CD14-positive monocyte (primary cell): Measurements from ENCODE around the gene SEMA3F. TPM values are rescaled to one million over a fixed set of nuclear protein-coding genes. Genes with fewer than 3 reads are reported as not detected.
A peak's percentile ranks its signal among the peaks of the same experiment; 100 is the strongest.

ENCODE experiments used
- DNase-seq, 3 donors: peaks; one replicate each; pipeline ENCODE4 v3.0.0-alpha.2; 2011 to 2022
- H2AFZ ChIP-seq: 2 replicates; pipeline ENCODE4 v1.6.0; 2012; ENCODE audit warnings: mild to moderate bottlenecking, low read depth, low read length, inconsistent platforms; ENCODE audit not compliant: insufficient read depth, poor library complexity, severe bottlenecking
- H3K27ac ChIP-seq, 2 donors: 1 replicate in 1 of 2; 2 replicates in 1 of 2; pipeline ENCODE4 v1.5.1; 2012 to 2013; ENCODE audit warnings: low read length in 2 of 2, control low read depth in 1 of 2, inconsistent platforms in 1 of 2, low read depth in 1 of 2, mild to moderate bottlenecking in 1 of 2
- H3K27me3 ChIP-seq, 2 donors: one replicate each; pipeline versions ENCODE4 v1.6.0 to v1.6.1; 2011 to 2013; ENCODE audit warnings: low read length in 2 of 2; ENCODE audit not compliant: control insufficient read depth in 2 of 2, insufficient read depth in 2 of 2
- H3K36me3 ChIP-seq, 2 donors: replicated peaks in 1 of 2; 1 replicate in 1 of 2; 2 replicates in 1 of 2; pipeline versions ENCODE4 v1.5.1 to v1.6.1; 2012 to 2013; ENCODE audit warnings: low read length in 2 of 2, control low read depth in 1 of 2, inconsistent platforms in 1 of 2, mild to moderate bottlenecking in 1 of 2; ENCODE audit not compliant: insufficient read depth in 2 of 2, control insufficient read depth in 1 of 2
- H3K4me1 ChIP-seq, 2 donors: 1 replicate in 1 of 2; 2 replicates in 1 of 2; pipeline versions ENCODE4 v1.5.1 to v1.6.1; 2012 to 2013; ENCODE audit warnings: low read length in 2 of 2, control low read depth in 1 of 2, inconsistent platforms in 1 of 2, mild to moderate bottlenecking in 1 of 2, moderate library complexity in 1 of 2; ENCODE audit not compliant: insufficient read depth in 2 of 2, control insufficient read depth in 1 of 2
- H3K4me2 ChIP-seq: replicated peaks from 2 replicates; pipeline ENCODE3; 2012; ENCODE audit warnings: low read length, moderate library complexity, mild to moderate bottlenecking; ENCODE audit not compliant: poor library complexity, severe bottlenecking; ENCODE audit errors: extremely low read depth
- H3K4me3 ChIP-seq, 3 experiments: fragments of 200-600 bp in 1 of 3; sonication (generic) in 1 of 3; replicated peaks in 1 of 3; 1 replicate in 2 of 3; 2 replicates in 1 of 3; pipeline ENCODE4 v1.5.1; 2011 to 2013; ENCODE audit warnings: low read length in 3 of 3, mild to moderate bottlenecking in 3 of 3, control low read depth in 2 of 3, low read depth in 2 of 3, inconsistent platforms in 1 of 3, moderate library complexity in 1 of 3
- H3K79me2 ChIP-seq: 2 replicates; pipeline ENCODE4 v1.6.0; 2012; ENCODE audit warnings: mild to moderate bottlenecking, control low read depth, inconsistent platforms, low read length, moderate library complexity; ENCODE audit not compliant: insufficient read depth
- H3K9ac ChIP-seq: 2 replicates; pipeline ENCODE4 v1.6.0; 2017; ENCODE audit warnings: low read length, mild to moderate bottlenecking; ENCODE audit not compliant: insufficient read depth, poor library complexity, severe bottlenecking
- H3K9me3 ChIP-seq, 2 donors: replicated peaks in 1 of 2; 1 replicate in 1 of 2; 2 replicates in 1 of 2; pipeline versions ENCODE4 v1.5.1 to v1.6.1; 2012 to 2013; ENCODE audit warnings: low read length in 2 of 2, control low read depth in 1 of 2; ENCODE audit not compliant: control insufficient read depth in 1 of 2, insufficient read depth in 1 of 2
- H4K20me1 ChIP-seq: 2 replicates; pipeline ENCODE4 v1.6.0; 2012; ENCODE audit warnings: mild to moderate bottlenecking, low read length, control low read depth, moderate library complexity; ENCODE audit not compliant: insufficient read depth
- H3K27ac Mint-ChIP-seq, 7 donors: one replicate each; pipeline ENCODE4 v1.8.0; 2020; ENCODE audit warnings: mild to moderate bottlenecking in 7 of 7, mixed read lengths in 7 of 7, moderate library complexity in 6 of 7, inconsistent platforms in 2 of 7
- H3K27me3 Mint-ChIP-seq, 3 donors: one replicate each; pipeline ENCODE4 v1.8.0; 2021 to 2022; ENCODE audit warnings: low read depth in 3 of 3, mild to moderate bottlenecking in 3 of 3, mixed read lengths in 3 of 3, moderate library complexity in 3 of 3, inconsistent platforms in 1 of 3
- H3K36me3 Mint-ChIP-seq, 2 donors: one replicate each; pipeline ENCODE4 v1.8.0; 2020; ENCODE audit warnings: mixed read lengths in 2 of 2, inconsistent platforms in 1 of 2, mild to moderate bottlenecking in 1 of 2
- H3K4me1 Mint-ChIP-seq: one replicate; pipeline ENCODE4 v1.8.0; 2020; ENCODE audit warnings: mild to moderate bottlenecking, mixed read lengths
- H3K4me3 Mint-ChIP-seq, 2 donors: one replicate each; pipeline ENCODE4 v1.8.0; 2020; ENCODE audit warnings: mild to moderate bottlenecking in 2 of 2, mixed read lengths in 2 of 2, moderate library complexity in 1 of 2
- H3K9me3 Mint-ChIP-seq, 7 donors: one replicate each; pipeline ENCODE4 v1.8.0; 2020 to 2022; ENCODE audit warnings: mixed read lengths in 7 of 7, mild to moderate bottlenecking in 6 of 7, moderate library complexity in 6 of 7, inconsistent platforms in 2 of 7
- CTCF ChIP-seq: fragments of 200-600 bp; IDR thresholded peaks from one replicate; pipeline ENCODE4 v1.8.0; 2022; ENCODE audit warnings: antibody characterized with exemption, mild to moderate bottlenecking
- WGBS: methylation state at CpG from one replicate; pipeline ENCODE4 v1.1.5; 2013; ENCODE audit warnings: missing lambda C conversion rate; ENCODE audit not compliant: insufficient coverage; 5-methylcytosine and 5-hydroxymethylcytosine counted together
- intact Hi-C, 2 donors: fragments of 100-400 bp; cut with micrococcal nuclease; formaldehyde crosslinking; loops; one replicate each; pipeline versions ENCODE4 v1.15.0 to v1.15.1; 2023
- polyA plus RNA-seq, 3 donors: library from polyadenylated mRNA; depleted of rRNA in 1 of 3; unstranded in 2 of 3; stranded (reverse) in 1 of 3; fragments of 300-500 nt in 2 of 3; fragments of >200 nt in 1 of 3; fragmentation: Illumina TruSeq in 2 of 3; gene quantifications; 1 replicate in 2 of 3; 2 replicates in 1 of 3; pipeline ENCODE4 v1.2.3, GENCODE V29; 2012 to 2021

SEMA3F gene
- polyA plus RNA-seq, 3 donors, result 0.01 TPM; not detected in 2

GRCh38 chr3:50212971-50213370, 57.8 kb downstream of the SEMA3F start:
- peak overlapping the region in 1 of 7 donors; percentile 11 for H3K27ac Mint-ChIP-seq
- no peaks in the 10 kb centered on the region for H3K9me3 Mint-ChIP-seq
- no peak overlapping the region for H3K4me3 Mint-ChIP-seq
- Histone ChIP-seq H2AFZ (no peak overlapping the region), H3K27me3 (no peaks in the 10 kb centered on the region), H3K9me3 (no peaks in the 10 kb centered on the region), H4K20me1 (no peaks in the 10 kb centered on the region), H3K79me2 (no peaks in the 10 kb centered on the region), H3K4me1 (no peaks in the 10 kb centered on the region), H3K4me2 (no peak overlapping the region), H3K9ac (no peak overlapping the region), H3K27ac (no peak overlapping the region), H3K4me3 (no peak overlapping the region), H3K36me3 (no peaks in the 10 kb centered on the region)
- 95% methylated on average over 2 of the region's 3 CpGs for WGBS
- no peaks in the 10 kb centered on the region for H3K36me3 Mint-ChIP-seq
- intact Hi-C loops, result no loop called here
- H3K4me1 Mint-ChIP-seq, result no peaks in the 10 kb centered on the region
- DNase-seq, result no peak
- H3K27me3 Mint-ChIP-seq, result peaks cover 7 to 16% (median 10%) of the 10 kb centered on the region in 3 donors
- no peak for TF ChIP-seq CTCF

- no peaks in the 10 kb centered on the region for H3K4me1 Mint-ChIP-seq
- no peaks in the 10 kb centered on the region for H3K36me3 Mint-ChIP-seq
- Histone ChIP-seq H3K27me3 (no peaks in the 10 kb centered on the region), H4K20me1 (no peaks in the 10 kb centered on the region), H2AFZ (no peak overlapping the region), H3K27ac (no peak overlapping the region), H3K9me3 (no peaks in the 10 kb centered on the region), H3K36me3 (no peaks in the 10 kb centered on the region), H3K79me2 (no peaks in the 10 kb centered on the region), H3K4me1 (no peaks in the 10 kb centered on the region), H3K4me2 (no peak overlapping the region), H3K9ac (no peak overlapping the region), H3K4me3 (no peak overlapping the region)
- intact Hi-C loops, result no loop called here
- TF ChIP-seq CTCF, result no peak
- H3K4me3 Mint-ChIP-seq, result no peak overlapping the region
- 95% methylated on average over 9 of the region's 12 CpGs for WGBS
- H3K27me3 Mint-ChIP-seq, result peaks cover 7 to 16% (median 10%) of the 10 kb centered on the region in 3 donors
- no peak for DNase-seq
- H3K9me3 Mint-ChIP-seq, result no peaks in the 10 kb centered on the region
- no peak overlapping the region for H3K27ac Mint-ChIP-seq
Measured at GRCh38 chr3:50213373-50213772, 58.2 kb downstream of the SEMA3F start.
